SK-N-SH (cell line): ENCODE data around the gene DAB1. TPM values are rescaled to one million over a fixed set of nuclear protein-coding genes. Genes with fewer than 3 reads are reported as not detected.

ENCODE experiments used
- CTCF ChIA-PET: fragments of 300-600, 350-600 bp; formaldehyde crosslinking; extraction: SDS; loops from one replicate; lab custom pipeline; 2021; lab: Yijun Ruan, JAX
- POLR2A ChIA-PET: fragments of 350-600 bp; sonication (Branson Sonifier 250); formaldehyde crosslinking; extraction: SDS; loops from one replicate; lab custom pipeline; 2020; ENCODE audit warnings: antibody characterized with exemption, inconsistent platforms; lab: Yijun Ruan, JAX
- DNase-seq: peaks from one replicate; pipeline ENCODE4 v3.0.0; 2012
- H2AFZ ChIP-seq: fragments of 200-600 bp; sonication (generic); 2 replicates; pipeline ENCODE4 v1.8.1; 2016; ENCODE audit warnings: antibody characterized with exemption, mild to moderate bottlenecking, low read depth
- H3F3A ChIP-seq: fragments of 200-600 bp; sonication (generic); replicated peaks from 2 replicates; pipeline ENCODE3; 2016; ENCODE audit warnings: antibody characterized with exemption, mild to moderate bottlenecking; ENCODE audit not compliant: insufficient read depth
- H3K27ac ChIP-seq, 2 experiments: fragments of 200-500 bp in 1 of 2; fragments of 200-600 bp in 1 of 2; sonication (Bioruptor generic) in 1 of 2; sonication (generic), shearing (Covaris generic) in 1 of 2; 2 replicates each; pipeline versions ENCODE4 v1.5.1 to v1.6.1; 2014 to 2016; ENCODE audit warnings: low read depth in 2 of 2, inconsistent platforms in 1 of 2, low read length in 1 of 2, mild to moderate bottlenecking in 1 of 2, mixed read lengths in 1 of 2
- H3K27me3 ChIP-seq: fragments of 200-600 bp; sonication (generic), shearing (Covaris generic); 2 replicates; pipeline ENCODE4 v1.6.1; 2016; ENCODE audit warnings: mixed run types; ENCODE audit not compliant: insufficient read depth
- H3K36me3 ChIP-seq, 2 experiments: fragments of 200-500 bp in 1 of 2; fragments of 200-600 bp in 1 of 2; sonication (Bioruptor generic) in 1 of 2; sonication (generic) in 1 of 2; replicated peaks in 1 of 2; 2 replicates each; pipeline versions ENCODE3 to v1.5.1; 2014 to 2016; ENCODE audit warnings: low read length in 1 of 2, mild to moderate bottlenecking in 1 of 2; ENCODE audit not compliant: insufficient read depth in 2 of 2, control insufficient read depth in 1 of 2
- H3K4me1 ChIP-seq, 2 experiments: fragments of 200-500 bp in 1 of 2; fragments of 200-600 bp in 1 of 2; sonication (Bioruptor generic) in 1 of 2; sonication (generic), shearing (Covaris generic) in 1 of 2; 2 replicates each; pipeline versions ENCODE4 v1.5.1 to v1.6.1; 2014 to 2016; ENCODE audit warnings: low read depth in 1 of 2, low read length in 1 of 2, mixed run types in 1 of 2; ENCODE audit not compliant: insufficient read depth in 2 of 2, control insufficient read depth in 1 of 2
- H3K4me2 ChIP-seq: fragments of 200-600 bp; sonication (generic), shearing (Covaris generic); 2 replicates; pipeline ENCODE4 v1.6.1; 2017; ENCODE audit warnings: mixed run types
- H3K4me3 ChIP-seq, 2 experiments: fragments of 200-500 bp in 1 of 2; fragments of 200-600 bp in 1 of 2; sonication (Bioruptor generic) in 1 of 2; sonication (generic), shearing (Covaris generic) in 1 of 2; 2 replicates each; pipeline versions ENCODE4 v1.5.1 to v1.8.1; 2014 to 2016; ENCODE audit warnings: low read depth in 2 of 2, inconsistent platforms in 1 of 2, low read length in 1 of 2, mild to moderate bottlenecking in 1 of 2, mixed read lengths in 1 of 2, moderate library complexity in 1 of 2
- H3K79me2 ChIP-seq: fragments of 200-600 bp; sonication (generic); 2 replicates; pipeline ENCODE4 v1.8.1; 2017; ENCODE audit warnings: mild to moderate bottlenecking; ENCODE audit not compliant: insufficient read depth
- H3K9ac ChIP-seq: fragments of 200-600 bp; sonication (generic); 2 replicates; pipeline ENCODE4 v1.6.1; 2017; ENCODE audit warnings: mixed run types
- H3K9me2 ChIP-seq: fragments of 200-600 bp; sonication (generic); 2 replicates; pipeline ENCODE4 v1.6.1; 2017; ENCODE audit warnings: mixed run types
- H3K9me3 ChIP-seq: fragments of 200-600 bp; sonication (generic); 2 replicates; pipeline ENCODE4 v1.6.1; 2017; ENCODE audit warnings: mixed run types, mild to moderate bottlenecking, moderate library complexity
- H4K20me1 ChIP-seq: fragments of 200-600 bp; sonication (generic); 2 replicates; pipeline ENCODE4 v1.6.1; 2017; ENCODE audit warnings: mild to moderate bottlenecking, mixed run types; ENCODE audit not compliant: insufficient read depth
- ELF1 ChIP-seq: IDR thresholded peaks from 2 replicates; pipeline ENCODE4 v1.4.0; 2012
- FOXM1 ChIP-seq: IDR thresholded peaks from 2 replicates; pipeline ENCODE4 v1.4.0; 2012; ENCODE audit warnings: low read depth, mild to moderate bottlenecking
- GABPA ChIP-seq: IDR thresholded peaks from 2 replicates; pipeline ENCODE4 v1.4.0; 2012; ENCODE audit warnings: low read depth, mild to moderate bottlenecking
- IRF3 ChIP-seq: fragments of 150-350 bp; IDR thresholded peaks from 2 replicates; pipeline ENCODE4 v1.6.1; 2016; ENCODE audit warnings: mild to moderate bottlenecking, low read depth, low read length
- JUND ChIP-seq: IDR thresholded peaks from 2 replicates; pipeline ENCODE4 v1.4.0; 2012
- MAX ChIP-seq: IDR thresholded peaks from 2 replicates; pipeline ENCODE4 v1.4.0; 2012; ENCODE audit warnings: low read depth
- MEF2A ChIP-seq: IDR thresholded peaks from 2 replicates; pipeline ENCODE4 v1.4.0; 2012; ENCODE audit warnings: low read depth, borderline replicate concordance
- MXI1 ChIP-seq: IDR thresholded peaks from 2 replicates; pipeline ENCODE4 v1.6.1; 2012; ENCODE audit warnings: mild to moderate bottlenecking, low read depth, low read length, improper control_type of control experiment
- NFIC ChIP-seq: IDR thresholded peaks from 2 replicates; pipeline ENCODE4 v1.4.0; 2012; ENCODE audit warnings: borderline replicate concordance
- NRF1 ChIP-seq: IDR thresholded peaks from 2 replicates; pipeline ENCODE4 v1.6.1; 2012; ENCODE audit warnings: low read depth, mild to moderate bottlenecking, low read length
- PBX3 ChIP-seq: IDR thresholded peaks from 2 replicates; pipeline ENCODE4; 2012
- POLR2AphosphoS5 ChIP-seq: IDR thresholded peaks from 2 replicates; pipeline ENCODE4 v1.6.1; 2012; ENCODE audit warnings: low read depth, low read length
- RAD21 ChIP-seq: IDR thresholded peaks from 2 replicates; pipeline ENCODE4 v1.6.1; 2012; ENCODE audit warnings: mild to moderate bottlenecking, low read length
- SIN3A ChIP-seq: IDR thresholded peaks from 2 replicates; pipeline ENCODE4 v1.6.1; 2012; ENCODE audit warnings: low read depth, mild to moderate bottlenecking, low read length, moderate library complexity, borderline replicate concordance
- SMC3 ChIP-seq: IDR thresholded peaks from 2 replicates; pipeline ENCODE4 v1.6.1; 2012; ENCODE audit warnings: low read depth, low read length, improper control_type of control experiment
- TEAD4 ChIP-seq: IDR thresholded peaks from 2 replicates; pipeline ENCODE4 v1.4.0; 2012; ENCODE audit warnings: mild to moderate bottlenecking, borderline replicate concordance; ENCODE audit not compliant: insufficient read depth
- USF1 ChIP-seq: IDR thresholded peaks from 2 replicates; pipeline ENCODE4 v1.4.0; 2012; ENCODE audit warnings: low read depth, borderline replicate concordance
- YY1 ChIP-seq: IDR thresholded peaks from 2 replicates; pipeline ENCODE4 v1.4.0; 2012; ENCODE audit warnings: low read depth, mild to moderate bottlenecking
- WGBS: methylation state at CpG from one replicate; pipeline ENCODE4 v1.1.6; 2017; ENCODE audit warnings: low lambda C conversion rate; 5-methylcytosine and 5-hydroxymethylcytosine counted together
- polyA plus RNA-seq, 3 experiments: library from polyadenylated mRNA; depleted of rRNA; stranded (reverse); fragments of >200 nt; gene quantifications; 2 replicates each; pipeline ENCODE4 v1.2.3, GENCODE V29; 2012
- TF ChIP-seq, protein P1 (sequence below): fragments of 200-600 bp; sonication (generic); IDR thresholded peaks from 2 replicates; pipeline ENCODE4 v1.6.1; 2017; ENCODE audit warnings: antibody characterized with exemption, mild to moderate bottlenecking, moderate library complexity
- TF ChIP-seq, protein P2 (sequence below): IDR thresholded peaks from 2 replicates; pipeline ENCODE4 v1.4.0; 2012; ENCODE audit warnings: low read depth, borderline replicate concordance

The DAB1 gene
- polyA plus RNA-seq, 1 of the 3 experiments (the other 2 are of a cell fraction) = 2.9 TPM

GRCh38 chr1:56961426-56961825, 462.4 kb downstream of the DAB1 start:
- H3K9me2 ChIP-seq = no peaks in the 10 kb centered on the region

More at GRCh38 chr1:56961426-56961825, 462.4 kb downstream of the DAB1 start:
- Histone ChIP-seq H3K4me1 (peaks cover 0 to 14% of the 10 kb centered on the region in 2 experiments; a peak in 2 of 4 replicates), H3K27ac (no peak overlapping the region), H3K79me2 (no peaks in the 10 kb centered on the region), H3K9ac (no peak overlapping the region), H3K27me3 (no peaks in the 10 kb centered on the region), H3F3A (no peaks in the 10 kb centered on the region), H4K20me1 (no peaks in the 10 kb centered on the region), H3K4me2 (no peak overlapping the region), H3K9me3 (no peaks in the 10 kb centered on the region), H2AFZ (no peak overlapping the region), H3K36me3 (no peaks in the 10 kb centered on the region), H3K4me3 (no peak overlapping the region)
- WGBS = 82% methylated on average over 9 of the region's 10 CpGs
- POLR2A ChIA-PET = no interaction called here
- TF ChIP-seq RAD21 (no peak), SMC3 (no peak), PBX3 (no peak), JUND (no peak), MAX (no peak), FOXM1 (no peak), POLR2AphosphoS5 (no peak), USF1 (no peak), GABPA (no peak), ELF1 (no peak), MXI1 (no peak), MEF2A (no peak), IRF3 (no peak), SIN3A (no peak), TEAD4 (no peak), NFIC (no peak), NRF1 (no peak), YY1 (no peak)
- TF ChIP-seq, protein P1, sequence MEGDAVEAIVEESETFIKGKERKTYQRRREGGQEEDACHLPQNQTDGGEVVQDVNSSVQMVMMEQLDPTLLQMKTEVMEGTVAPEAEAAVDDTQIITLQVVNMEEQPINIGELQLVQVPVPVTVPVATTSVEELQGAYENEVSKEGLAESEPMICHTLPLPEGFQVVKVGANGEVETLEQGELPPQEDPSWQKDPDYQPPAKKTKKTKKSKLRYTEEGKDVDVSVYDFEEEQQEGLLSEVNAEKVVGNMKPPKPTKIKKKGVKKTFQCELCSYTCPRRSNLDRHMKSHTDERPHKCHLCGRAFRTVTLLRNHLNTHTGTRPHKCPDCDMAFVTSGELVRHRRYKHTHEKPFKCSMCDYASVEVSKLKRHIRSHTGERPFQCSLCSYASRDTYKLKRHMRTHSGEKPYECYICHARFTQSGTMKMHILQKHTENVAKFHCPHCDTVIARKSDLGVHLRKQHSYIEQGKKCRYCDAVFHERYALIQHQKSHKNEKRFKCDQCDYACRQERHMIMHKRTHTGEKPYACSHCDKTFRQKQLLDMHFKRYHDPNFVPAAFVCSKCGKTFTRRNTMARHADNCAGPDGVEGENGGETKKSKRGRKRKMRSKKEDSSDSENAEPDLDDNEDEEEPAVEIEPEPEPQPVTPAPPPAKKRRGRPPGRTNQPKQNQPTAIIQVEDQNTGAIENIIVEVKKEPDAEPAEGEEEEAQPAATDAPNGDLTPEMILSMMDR = no peak
- TF ChIP-seq, protein P2, sequence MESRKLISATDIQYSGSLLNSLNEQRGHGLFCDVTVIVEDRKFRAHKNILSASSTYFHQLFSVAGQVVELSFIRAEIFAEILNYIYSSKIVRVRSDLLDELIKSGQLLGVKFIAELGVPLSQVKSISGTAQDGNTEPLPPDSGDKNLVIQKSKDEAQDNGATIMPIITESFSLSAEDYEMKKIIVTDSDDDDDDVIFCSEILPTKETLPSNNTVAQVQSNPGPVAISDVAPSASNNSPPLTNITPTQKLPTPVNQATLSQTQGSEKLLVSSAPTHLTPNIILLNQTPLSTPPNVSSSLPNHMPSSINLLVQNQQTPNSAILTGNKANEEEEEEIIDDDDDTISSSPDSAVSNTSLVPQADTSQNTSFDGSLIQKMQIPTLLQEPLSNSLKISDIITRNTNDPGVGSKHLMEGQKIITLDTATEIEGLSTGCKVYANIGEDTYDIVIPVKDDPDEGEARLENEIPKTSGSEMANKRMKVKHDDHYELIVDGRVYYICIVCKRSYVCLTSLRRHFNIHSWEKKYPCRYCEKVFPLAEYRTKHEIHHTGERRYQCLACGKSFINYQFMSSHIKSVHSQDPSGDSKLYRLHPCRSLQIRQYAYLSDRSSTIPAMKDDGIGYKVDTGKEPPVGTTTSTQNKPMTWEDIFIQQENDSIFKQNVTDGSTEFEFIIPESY = no peak
- CTCF ChIA-PET = no interaction called here
- no peak for DNase-seq
